GM12875 (cell line): Measurements from ENCODE around the gene EYA3.
A peak's percentile ranks its signal among the peaks of the same experiment; 100 is the strongest.

Experiments
- H3K4me3 ChIP-seq: one replicate; pipeline ENCODE4 v1.5.1; 2011; ENCODE audit warnings: low read depth, low read length, control low read depth
- TF ChIP-seq, protein P1 (sequence below): IDR thresholded peaks from 2 replicates; pipeline ENCODE4 v1.5.1; 2011; ENCODE audit warnings: low read depth, mild to moderate bottlenecking, control low read depth, inconsistent platforms, low read length, moderate library complexity, borderline replicate concordance; ENCODE audit not compliant: insufficient read depth

The EYA3 gene

GRCh38 chr1:28086651-28087050 is 1.8 kb downstream of the EYA3 start:
- H3K4me3 ChIP-seq = peak overlapping the region; percentile 87
- TF ChIP-seq, protein P1, sequence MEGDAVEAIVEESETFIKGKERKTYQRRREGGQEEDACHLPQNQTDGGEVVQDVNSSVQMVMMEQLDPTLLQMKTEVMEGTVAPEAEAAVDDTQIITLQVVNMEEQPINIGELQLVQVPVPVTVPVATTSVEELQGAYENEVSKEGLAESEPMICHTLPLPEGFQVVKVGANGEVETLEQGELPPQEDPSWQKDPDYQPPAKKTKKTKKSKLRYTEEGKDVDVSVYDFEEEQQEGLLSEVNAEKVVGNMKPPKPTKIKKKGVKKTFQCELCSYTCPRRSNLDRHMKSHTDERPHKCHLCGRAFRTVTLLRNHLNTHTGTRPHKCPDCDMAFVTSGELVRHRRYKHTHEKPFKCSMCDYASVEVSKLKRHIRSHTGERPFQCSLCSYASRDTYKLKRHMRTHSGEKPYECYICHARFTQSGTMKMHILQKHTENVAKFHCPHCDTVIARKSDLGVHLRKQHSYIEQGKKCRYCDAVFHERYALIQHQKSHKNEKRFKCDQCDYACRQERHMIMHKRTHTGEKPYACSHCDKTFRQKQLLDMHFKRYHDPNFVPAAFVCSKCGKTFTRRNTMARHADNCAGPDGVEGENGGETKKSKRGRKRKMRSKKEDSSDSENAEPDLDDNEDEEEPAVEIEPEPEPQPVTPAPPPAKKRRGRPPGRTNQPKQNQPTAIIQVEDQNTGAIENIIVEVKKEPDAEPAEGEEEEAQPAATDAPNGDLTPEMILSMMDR = no peak

GRCh38 chr1:28085129-28085528 is 3.3 kb downstream of the EYA3 start:
- H3K4me3 ChIP-seq = peak overlapping the region; percentile 23
- TF ChIP-seq, protein P1 = no peak

- TF ChIP-seq, protein P1 = no peak
- no peak overlapping the region for H3K4me3 ChIP-seq
These were observed 4.5 kb downstream of the EYA3 start for GRCh38 chr1:28083876-28084275.

GRCh38 chr1:28078680-28079626 is 9.5 kb downstream of the EYA3 start:
- TF ChIP-seq, protein P1 = no peak

GRCh38 chr1:28078262-28078661 is 10.1 kb downstream of the EYA3 start:
- H3K4me3 ChIP-seq = no peak overlapping the region
- TF ChIP-seq, protein P1 = no peak

More at GRCh38 chr1:28078680-28079626, 9.5 kb downstream of the EYA3 start:
- no peak overlapping the region for H3K4me3 ChIP-seq

DNA sequence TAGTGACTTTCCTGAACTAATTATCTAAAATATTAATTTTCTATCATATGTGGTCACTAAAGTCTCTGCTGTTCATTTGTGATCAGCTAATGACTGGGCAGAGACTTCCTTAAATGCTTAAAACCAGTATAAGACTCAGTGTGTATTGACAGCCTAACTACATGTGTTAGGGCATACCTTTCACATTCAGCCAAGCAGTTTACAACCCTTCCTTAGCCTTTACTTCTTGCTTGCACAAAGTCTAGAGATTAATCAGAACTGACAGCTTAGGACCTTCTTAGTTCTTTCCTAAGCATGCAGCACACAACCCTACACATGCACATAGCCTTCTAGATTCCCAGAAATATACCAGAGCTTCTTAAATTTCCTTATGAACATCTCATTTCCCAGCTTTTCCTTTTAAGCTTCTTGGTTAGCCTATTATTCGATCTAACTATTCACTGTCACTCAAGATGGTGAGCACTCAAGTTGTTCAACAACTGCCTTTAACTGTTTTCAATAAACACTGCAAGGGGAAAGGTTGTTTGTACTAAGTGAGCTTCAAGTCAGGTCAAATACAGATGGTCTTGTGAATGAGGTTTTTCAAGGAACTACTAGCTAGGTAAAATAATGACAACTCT is 13.4 kb downstream of the EYA3 start:
- TF ChIP-seq, protein P1 = no peak
- no peak overlapping the region for H3K4me3 ChIP-seq
